AG04450 (cell line): ENCODE measurements around the gene PMEL. TPM values are rescaled to one million over a fixed set of nuclear protein-coding genes. Genes with fewer than 3 reads are reported as not detected.

Experiments used
- CTCF ChIA-PET: fragments of 300-600, 350-600 bp; formaldehyde crosslinking; extraction: SDS; loops from one replicate; lab custom pipeline; 2022; ENCODE audit warnings: antibody characterized with exemption, inconsistent platforms; lab: Charles Lee
- POLR2A ChIA-PET: fragments of 350-600 bp; formaldehyde crosslinking; extraction: SDS; loops from one replicate; lab custom pipeline; 2021; ENCODE audit warnings: antibody characterized with exemption, inconsistent platforms; lab: Yijun Ruan, JAX
- DNase-seq: peaks from one replicate; pipeline ENCODE4 v3.0.0-alpha.2; 2011; ENCODE audit warnings: low read depth, low spot score
- H3K27ac ChIP-seq: one replicate; pipeline ENCODE4 v1.5.1; 2012; ENCODE audit warnings: low read depth, low read length, control low read depth
- H3K27me3 ChIP-seq: one replicate; pipeline ENCODE4 v1.6.0; 2012; ENCODE audit warnings: low read length; ENCODE audit not compliant: control insufficient read depth, insufficient read depth
- H3K4me3 ChIP-seq: 2 replicates; pipeline ENCODE4 v1.5.1; 2011; ENCODE audit warnings: mild to moderate bottlenecking, low read depth, low read length, control low read depth
- H3K9me3 ChIP-seq: 2 replicates; pipeline ENCODE4 v1.5.1; 2012; ENCODE audit warnings: low read length; ENCODE audit not compliant: control insufficient read depth, insufficient read depth
- polyA plus RNA-seq: library from polyadenylated mRNA; depleted of rRNA; stranded (reverse); fragments of >200 nt; gene quantifications from 2 replicates; pipeline ENCODE4 v1.2.3, GENCODE V29; 2011
- TF ChIP-seq, protein P1 (sequence below): IDR thresholded peaks from 2 replicates; pipeline ENCODE4 v1.5.1; 2011; ENCODE audit warnings: low read depth, low read length, control low read depth, inconsistent platforms

The PMEL gene
- polyA plus RNA-seq, 1 experiment = 1.6 TPM

GRCh38 chr12:55997535-55997859, 31.7 kb upstream of the PMEL start:
- POLR2A ChIA-PET = interaction anchor here (0.6 to 1.1 kb wide), 8 partner anchors 8 to 121 kb away, joined by 3 to 11 read pairs (median 4); partner anchors contain the start of genes IKZF4, RAB5B and ZC3H10
- peak overlapping the region; percentile 97 for H3K4me3 ChIP-seq
- no peak for DNase-seq
- TF ChIP-seq, protein P1, sequence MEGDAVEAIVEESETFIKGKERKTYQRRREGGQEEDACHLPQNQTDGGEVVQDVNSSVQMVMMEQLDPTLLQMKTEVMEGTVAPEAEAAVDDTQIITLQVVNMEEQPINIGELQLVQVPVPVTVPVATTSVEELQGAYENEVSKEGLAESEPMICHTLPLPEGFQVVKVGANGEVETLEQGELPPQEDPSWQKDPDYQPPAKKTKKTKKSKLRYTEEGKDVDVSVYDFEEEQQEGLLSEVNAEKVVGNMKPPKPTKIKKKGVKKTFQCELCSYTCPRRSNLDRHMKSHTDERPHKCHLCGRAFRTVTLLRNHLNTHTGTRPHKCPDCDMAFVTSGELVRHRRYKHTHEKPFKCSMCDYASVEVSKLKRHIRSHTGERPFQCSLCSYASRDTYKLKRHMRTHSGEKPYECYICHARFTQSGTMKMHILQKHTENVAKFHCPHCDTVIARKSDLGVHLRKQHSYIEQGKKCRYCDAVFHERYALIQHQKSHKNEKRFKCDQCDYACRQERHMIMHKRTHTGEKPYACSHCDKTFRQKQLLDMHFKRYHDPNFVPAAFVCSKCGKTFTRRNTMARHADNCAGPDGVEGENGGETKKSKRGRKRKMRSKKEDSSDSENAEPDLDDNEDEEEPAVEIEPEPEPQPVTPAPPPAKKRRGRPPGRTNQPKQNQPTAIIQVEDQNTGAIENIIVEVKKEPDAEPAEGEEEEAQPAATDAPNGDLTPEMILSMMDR = no peak
- CTCF ChIA-PET = interaction anchor here (0.6 to 5.4 kb wide), 16 partner anchors 10 to 259 kb away, joined by 3 to 104 read pairs (median 9); partner anchors contain the start of genes IKZF4 and RAB5B
- H3K27ac ChIP-seq = no peak overlapping the region
- no peaks in the 10 kb centered on the region for H3K27me3 ChIP-seq
- no peaks in the 10 kb centered on the region for H3K9me3 ChIP-seq

DNA sequence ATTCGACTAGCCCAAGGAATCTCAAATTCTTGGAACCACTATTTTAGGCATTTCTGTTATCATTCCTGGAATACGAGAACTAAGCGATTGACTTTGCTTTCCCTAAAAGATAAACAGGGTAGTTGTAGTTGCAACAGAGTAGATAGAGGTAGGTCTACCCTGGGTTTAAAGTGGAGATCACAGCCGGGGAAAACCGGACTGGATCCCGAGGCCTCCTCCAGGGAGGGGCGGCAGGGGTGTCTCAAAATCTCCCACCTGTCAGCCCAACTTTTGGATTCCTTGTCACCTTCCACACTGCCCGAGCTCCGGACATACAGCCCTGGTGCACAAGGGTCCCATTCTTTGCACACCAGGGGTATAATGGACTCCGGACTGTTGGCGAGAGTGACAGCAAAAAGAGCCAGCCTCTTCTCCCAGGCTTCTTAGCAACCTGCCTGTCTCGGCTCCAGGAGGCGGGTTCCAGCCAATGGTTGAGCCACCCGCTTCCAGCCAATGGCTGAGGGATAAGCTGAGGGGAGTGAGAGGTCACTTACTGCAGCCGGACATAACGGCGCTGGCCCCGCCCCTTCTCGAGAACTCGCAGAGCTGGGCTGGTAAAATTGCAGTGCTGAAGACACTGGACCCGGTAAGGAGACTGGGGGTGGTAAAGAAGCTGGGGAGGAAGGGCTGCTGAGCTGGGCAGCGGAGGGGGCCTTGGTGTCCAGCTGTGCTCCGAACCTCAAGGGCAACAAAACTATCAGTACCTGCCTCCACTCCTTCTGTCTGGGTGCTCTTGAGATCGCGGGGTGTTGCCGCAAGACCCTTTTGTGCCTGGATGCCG, 31.1 kb upstream of the PMEL start, which contains the start of gene SUOX:
Gene SUOX (plus strand): TSS at position 562 of the 820 bp plus-strand sequence. CDS start 4,946 bp downstream, outside the sequence.
- H3K4me3 ChIP-seq = peak within 1 kb of the TSS; percentile 97
- ChIA-PET CTCF (interaction anchor here (0.6 to 5.4 kb wide), 41 partner anchors 11 to 259 kb away, joined by 3 to 104 read pairs (median 6); partner anchors contain the start of genes IKZF4, RAB5B and SARNP), POLR2A (interaction anchor here (0.6 to 1.1 kb wide), 7 partner anchors 9 to 121 kb away, joined by 3 to 11 read pairs (median 4); partner anchors contain the start of genes IKZF4, RAB5B and ZC3H10)
- H3K27me3 ChIP-seq = no peaks in the 10 kb centered on the region
- peak within 1 kb of the TSS; percentile 52 for H3K27ac ChIP-seq
- TF ChIP-seq, protein P1 = no peak
- peak; percentile 94 for DNase-seq
- no peaks in the 10 kb centered on the region for H3K9me3 ChIP-seq

DNA sequence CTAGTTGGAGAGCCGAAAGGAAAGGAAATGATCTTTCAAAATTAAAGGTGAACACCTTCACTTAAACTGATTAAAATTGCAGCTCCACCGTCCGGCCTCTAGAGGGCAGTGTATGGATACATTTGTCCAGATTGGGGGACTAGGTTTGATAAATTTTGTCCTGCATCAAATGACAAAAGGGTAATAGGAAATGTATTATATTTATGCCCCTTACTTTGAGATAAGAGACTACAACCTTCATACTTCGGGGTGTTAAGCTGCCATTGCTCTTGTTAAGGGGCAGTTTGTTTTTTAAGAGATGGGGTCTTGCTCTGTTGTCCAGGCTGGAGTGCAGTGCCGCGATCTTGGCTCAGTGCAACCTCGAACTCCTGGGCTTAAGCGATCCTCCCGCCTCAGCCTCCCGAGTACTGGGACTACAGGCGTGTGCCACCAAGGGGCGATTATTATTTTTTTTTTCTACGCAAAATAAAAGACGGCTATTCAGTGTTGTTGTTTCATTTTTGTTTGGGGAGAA, 30.4 kb upstream of the PMEL start:
- no peak overlapping the region for H3K27ac ChIP-seq
- POLR2A ChIA-PET = interaction anchor here (0.6 to 1.2 kb wide), 5 partner anchors 11 to 64 kb away, joined by 3 to 5 read pairs (median 4); partner anchors contain the start of genes IKZF4 and RAB5B

GRCh38 chr12:55995366-55995765, 29.5 kb upstream of the PMEL start:
- TF ChIP-seq, protein P1 = no peak
- Histone ChIP-seq H3K27ac (no peak overlapping the region), H3K4me3 (no peak overlapping the region), H3K27me3 (no peaks in the 10 kb centered on the region), H3K9me3 (no peaks in the 10 kb centered on the region)
- ChIA-PET CTCF (interaction anchor here (0.5 to 5.4 kb wide), 41 partner anchors 11 to 257 kb away, joined by 3 to 104 read pairs (median 5); partner anchors contain the start of genes IKZF4, PA2G4 and RAB5B), POLR2A (interaction anchor here (0.6 to 1.2 kb wide), 4 partner anchors 22 to 63 kb away, joined by 3 to 4 read pairs (median 4); partner anchors contain the start of genes IKZF4 and RAB5B)
- no peak for DNase-seq

More for the DNA sequence above, 30.4 kb upstream of the PMEL start:
- DNase-seq = no peak
- TF ChIP-seq, protein P1 = peak; percentile 88
- CTCF ChIA-PET = interaction anchor here (0.5 to 5.4 kb wide), 49 partner anchors 11 to 374 kb away, joined by 3 to 104 read pairs (median 5); partner anchors contain the start of genes IKZF4, PA2G4, RAB5B and SARNP
- no peaks in the 10 kb centered on the region for H3K9me3 ChIP-seq
- H3K4me3 ChIP-seq = peak overlapping the region; percentile 97
- no peaks in the 10 kb centered on the region for H3K27me3 ChIP-seq
